ENCODE results near the gene ELMO1. TPM values are rescaled to one million over a fixed set of nuclear protein-coding genes. Genes with fewer than 3 reads are reported as not detected.

Gene ELMO1
- total RNA-seq, 1 experiment from 2014 or later, result not detected

GRCh38 chr7:37439653-37440026 lies 9.0 kb downstream of the ELMO1 start:
- Histone ChIP-seq H3K4me2 (ENCODE audit: low read length) (no peak overlapping the region), H3K36me3 (ENCODE audit: low read depth, low read length) (no peaks in the 10 kb centered on the region), H4K20me1 (ENCODE audit: low read length) (no peaks in the 10 kb centered on the region), H2AFZ (ENCODE audit: low read length) (no peak overlapping the region), H3K79me2 (ENCODE audit: low read length) (no peaks in the 10 kb centered on the region), H3K9ac (ENCODE audit: low read length) (no peak overlapping the region), H3K27ac (ENCODE audit: low read length) (no peak overlapping the region), H3K9me2 (replicated peaks; ENCODE audit: low read length) (no peaks in the 10 kb centered on the region), H3F3A (ENCODE audit: low read length, unreplicated experiment) (no peaks in the 10 kb centered on the region), H3K27me3 (ENCODE audit: low read length) (no peaks in the 10 kb centered on the region), H3K9me3 (ENCODE audit: low read length) (no peaks in the 10 kb centered on the region), H3K4me3 (ENCODE audit: low read length) (no peak overlapping the region), H3K4me1 (ENCODE audit: insufficient read depth, low read length) (no peaks in the 10 kb centered on the region)
- ATAC-seq (no peak), DNase-seq (no peak)
- CTCF ChIA-PET, result no interaction called here
- no peak for TF ChIP-seq CTCF (conservative IDR thresholded peaks at IDR 0.05; ENCODE audit: low read depth, low read length)
- TF ChIP-seq EZH2 (IDR thresholded peaks at IDR 0.05; ENCODE audit: low read length, unreplicated experiment), result no peak
- no peak for TF ChIP-seq EZH2phosphoT487 (IDR thresholded peaks at IDR 0.05; ENCODE audit: borderline replicate concordance, low read length)
- BruUV-seq (replicated peaks), result no TSS peak
- POLR2A ChIA-PET (ENCODE audit: unreplicated experiment), result no interaction called here
- intact Hi-C loops (cut with micrococcal nuclease), result no loop called here

DNA sequence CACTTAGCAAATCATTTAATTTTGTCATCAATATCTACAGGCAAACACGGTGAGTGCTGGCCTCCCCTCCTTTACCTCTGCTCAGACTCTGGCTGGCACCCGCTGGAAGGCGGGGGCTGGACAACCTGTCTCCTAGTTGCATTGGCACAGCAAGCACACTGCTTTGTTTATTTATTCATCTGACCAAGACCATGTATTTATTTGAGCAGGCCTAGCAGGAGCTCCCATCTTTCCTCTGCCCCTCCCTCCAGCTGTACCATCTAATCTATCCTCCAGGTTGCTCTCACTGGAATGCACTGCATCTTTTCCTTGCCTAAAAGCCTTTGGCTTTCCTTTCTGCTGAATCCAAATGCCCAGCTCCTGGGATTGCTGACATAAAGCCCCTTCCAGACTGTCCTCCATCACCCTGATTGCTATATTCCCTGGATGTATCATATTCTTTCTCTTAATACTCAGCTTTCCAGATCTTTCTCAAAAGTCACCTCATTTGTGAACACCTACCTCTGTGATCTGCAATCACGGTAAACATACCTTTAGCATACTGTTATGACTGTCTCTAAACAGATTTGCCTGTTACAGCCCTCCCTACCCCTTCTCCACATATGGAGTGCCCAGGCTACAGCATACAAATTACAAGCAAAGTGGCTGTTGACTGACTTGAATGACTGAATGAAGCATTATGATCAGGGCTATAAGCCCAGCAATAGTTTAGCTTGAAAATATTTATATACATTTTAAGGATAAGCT lies 9.6 kb downstream of the ELMO1 start:
- Histone ChIP-seq H3K4me1 (ENCODE audit: insufficient read depth, low read length) (no peaks in the 10 kb centered on the region), H2AFZ (ENCODE audit: low read length) (no peak overlapping the region), H3F3A (ENCODE audit: low read length, unreplicated experiment) (no peaks in the 10 kb centered on the region), H4K20me1 (ENCODE audit: low read length) (no peaks in the 10 kb centered on the region), H3K4me3 (ENCODE audit: low read length) (no peak overlapping the region), H3K9ac (ENCODE audit: low read length) (no peak overlapping the region), H3K79me2 (ENCODE audit: low read length) (no peaks in the 10 kb centered on the region), H3K9me3 (ENCODE audit: low read length) (no peaks in the 10 kb centered on the region), H3K27me3 (ENCODE audit: low read length) (no peaks in the 10 kb centered on the region), H3K27ac (ENCODE audit: low read length) (no peak overlapping the region), H3K4me2 (ENCODE audit: low read length) (no peak overlapping the region), H3K36me3 (ENCODE audit: low read depth, low read length) (no peaks in the 10 kb centered on the region), H3K9me2 (replicated peaks; ENCODE audit: low read length) (no peaks in the 10 kb centered on the region)
- no peak for TF ChIP-seq EZH2 (IDR thresholded peaks at IDR 0.05; ENCODE audit: low read length, unreplicated experiment)
- TF ChIP-seq EZH2phosphoT487 (IDR thresholded peaks at IDR 0.05; ENCODE audit: borderline replicate concordance, low read length), result no peak
- TF ChIP-seq CTCF (conservative IDR thresholded peaks at IDR 0.05; ENCODE audit: low read depth, low read length), result no peak
- ChIA-PET POLR2A (ENCODE audit: unreplicated experiment) (no interaction called here), CTCF (no interaction called here)
- intact Hi-C loops (cut with micrococcal nuclease), result no loop called here
- no TSS peak for BruUV-seq (replicated peaks)
- no peak for DNase-seq
- ATAC-seq, result no peak

- H3F3A ChIP-seq (ENCODE audit: low read length, unreplicated experiment), result no peaks in the 10 kb centered on the region
- H3K4me2 ChIP-seq (ENCODE audit: low read length), result no peak overlapping the region
- no peak overlapping the region for H3K9ac ChIP-seq (ENCODE audit: low read length)
- CTCF ChIA-PET, result no interaction called here
- no peaks in the 10 kb centered on the region for H3K9me3 ChIP-seq (ENCODE audit: low read length)
- H3K36me3 ChIP-seq (ENCODE audit: low read depth, low read length), result no peaks in the 10 kb centered on the region
- H4K20me1 ChIP-seq (ENCODE audit: low read length), result no peaks in the 10 kb centered on the region
- H3K27ac ChIP-seq (ENCODE audit: low read length), result no peak overlapping the region
- H3K4me3 ChIP-seq (ENCODE audit: low read length), result no peak overlapping the region
- H3K79me2 ChIP-seq (ENCODE audit: low read length), result no peaks in the 10 kb centered on the region
- intact Hi-C loops (cut with micrococcal nuclease), result no loop called here
- no peak for ATAC-seq
- no peaks in the 10 kb centered on the region for H3K4me1 ChIP-seq (ENCODE audit: insufficient read depth, low read length)
- no peaks in the 10 kb centered on the region for H3K27me3 ChIP-seq (ENCODE audit: low read length)
- POLR2A ChIA-PET (ENCODE audit: unreplicated experiment), result no interaction called here
- BruUV-seq (replicated peaks), result no TSS peak
- H2AFZ ChIP-seq (ENCODE audit: low read length), result no peak overlapping the region
- no peaks in the 10 kb centered on the region for H3K9me2 ChIP-seq (replicated peaks; ENCODE audit: low read length)
- DNase-seq, result no peak
- TF ChIP-seq CTCF (conservative IDR thresholded peaks at IDR 0.05; ENCODE audit: low read depth, low read length), result no peak
- TF ChIP-seq EZH2 (IDR thresholded peaks at IDR 0.05; ENCODE audit: low read length, unreplicated experiment), result no peak
- TF ChIP-seq EZH2phosphoT487 (IDR thresholded peaks at IDR 0.05; ENCODE audit: borderline replicate concordance, low read length), result no peak
Measured at GRCh38 chr7:37435156-37435855, 13.4 kb downstream of the ELMO1 start.
